HepG2 (cell line): Measurements from ENCODE around the gene HOXA9.

ENCODE experiments used
- BRCA1 ChIP-seq: sonication (generic); formaldehyde crosslinking; IDR thresholded peaks from 2 replicates; pipeline ENCODE4 v1.4.0; 2020; ENCODE audit warnings: missing genetic modification reagents
- CHD2 ChIP-seq: IDR thresholded peaks from 2 replicates; pipeline ENCODE4 v1.6.1; 2011; ENCODE audit warnings: low read depth, low read length, improper control_type of control experiment
- EZH2 ChIP-seq: conservative IDR thresholded peaks from 2 replicates; pipeline ENCODE4 v1.6.1; 2012; ENCODE audit warnings: mild to moderate bottlenecking, low read depth, low read length, moderate library complexity
- KLF11 ChIP-seq: IDR thresholded peaks from 2 replicates; pipeline ENCODE4 v1.6.1; 2016; ENCODE audit warnings: missing compliant biosample characterization
- PBX3 ChIP-seq: sonication (generic); formaldehyde crosslinking; IDR thresholded peaks from 2 replicates; pipeline ENCODE4 v1.8.1; 2023; ENCODE audit warnings: missing genetic modification reagents, inconsistent platforms, borderline replicate concordance
- POLR2A ChIP-seq, 2 experiments: IDR thresholded peaks; 2 replicates each; pipeline ENCODE4 v1.6.1; 2011; ENCODE audit warnings: low read depth in 2 of 2, low read length in 2 of 2, mild to moderate bottlenecking in 1 of 2, moderate library complexity in 1 of 2; ENCODE audit not compliant: insufficient read depth in 1 of 2
- RAD51 ChIP-seq: fragments of 450-650 bp; IDR thresholded peaks from 2 replicates; pipeline ENCODE4 v1.6.1; 2016; ENCODE audit warnings: borderline replicate concordance
- RFX1 ChIP-seq: fragments of 450-650 bp; IDR thresholded peaks from 2 replicates; pipeline ENCODE4 v1.6.1; 2017
- TCF7L2 ChIP-seq: IDR thresholded peaks from 2 replicates; pipeline ENCODE4 v1.6.1; 2011; ENCODE audit warnings: mild to moderate bottlenecking, low read depth, low read length, moderate library complexity
- ZNF672 ChIP-seq: sonication (generic); formaldehyde crosslinking; IDR thresholded peaks from 2 replicates; pipeline ENCODE4 v1.8.1; 2022; ENCODE audit warnings: missing genetic modification reagents
- TF ChIP-seq, protein P1 (sequence below): sonication (generic); formaldehyde crosslinking; IDR thresholded peaks from 2 replicates; pipeline ENCODE4 v1.5.0; 2020; ENCODE audit warnings: missing genetic modification reagents

DNA sequence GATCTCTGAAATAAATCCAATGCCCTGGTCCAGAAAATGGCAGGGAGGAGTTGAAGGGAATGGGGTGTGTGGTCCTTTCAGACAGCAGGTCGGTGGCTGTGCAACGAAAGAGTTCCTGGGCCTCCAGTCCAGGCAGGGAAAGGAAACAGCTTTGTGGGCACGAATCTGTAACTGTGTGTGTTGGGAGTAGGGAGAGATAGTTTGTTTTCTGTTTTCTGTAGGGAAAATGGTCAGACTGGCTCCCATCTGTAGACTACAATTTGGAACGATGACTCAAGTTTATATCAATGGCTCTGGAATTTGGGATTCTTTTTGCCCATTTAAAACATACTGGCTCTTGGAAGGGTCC lies 2.6 kb upstream of the HOXA9 start:
- TF ChIP-seq EZH2 (no peak), TCF7L2 (no peak), ZNF672 (CRISPR knock-in tag) (no peak), POLR2A (IDR thresholded peaks at IDR 0.05; ENCODE audit: insufficient read depth in 1 of 2, low read depth in 2 of 2, low read length in 2 of 2) (no peak), PBX3 (CRISPR knock-in tag) (no peak), CHD2 (no peak), BRCA1 (CRISPR knock-in tag) (no peak), RFX1 (no peak), RAD51 (no peak), KLF11 (no peak)
- TF ChIP-seq, protein P1, sequence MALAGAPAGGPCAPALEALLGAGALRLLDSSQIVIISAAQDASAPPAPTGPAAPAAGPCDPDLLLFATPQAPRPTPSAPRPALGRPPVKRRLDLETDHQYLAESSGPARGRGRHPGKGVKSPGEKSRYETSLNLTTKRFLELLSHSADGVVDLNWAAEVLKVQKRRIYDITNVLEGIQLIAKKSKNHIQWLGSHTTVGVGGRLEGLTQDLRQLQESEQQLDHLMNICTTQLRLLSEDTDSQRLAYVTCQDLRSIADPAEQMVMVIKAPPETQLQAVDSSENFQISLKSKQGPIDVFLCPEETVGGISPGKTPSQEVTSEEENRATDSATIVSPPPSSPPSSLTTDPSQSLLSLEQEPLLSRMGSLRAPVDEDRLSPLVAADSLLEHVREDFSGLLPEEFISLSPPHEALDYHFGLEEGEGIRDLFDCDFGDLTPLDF (CRISPR knock-in tag) = no peak
